IMR-90 (cell line): ENCODE data around the gene P4HA2. TPM values are rescaled to one million over a fixed set of nuclear protein-coding genes. Genes with fewer than 3 reads are reported as not detected.

ENCODE experiments used
- ATAC-seq: fragments of 200-7000 bp; cut with Tn5 transposase; 2 replicates; pipeline ENCODE4 v1.9.1; 2020; ENCODE audit warnings: low read depth, mild to moderate bottlenecking, moderate library complexity
- BruUV-seq: library from RNA; stranded (reverse); fragments of 400-500 nt; replicated peaks from 2 replicates; lab custom pipeline; 2021; lab: Mats Ljungman, UMichigan
- CTCF ChIA-PET: fragments of 300-600 bp; formaldehyde crosslinking; extraction: SDS; loops from one replicate; lab custom pipeline; 2021; ENCODE audit warnings: antibody characterized with exemption; lab: Yijun Ruan, JAX
- POLR2A ChIA-PET: fragments of 300-600 bp; sonication (Branson Sonifier 250); formaldehyde crosslinking; loops from one replicate; lab custom pipeline; 2022; ENCODE audit warnings: antibody characterized with exemption; ENCODE audit not compliant: unreplicated experiment; lab: Charles Lee
- DNase-seq: peaks from one replicate; pipeline ENCODE4 v3.0.0; 2013
- H2AFZ ChIP-seq: replicated peaks from 2 replicates; pipeline ENCODE3; 2013; ENCODE audit warnings: low read length, mild to moderate bottlenecking; ENCODE audit not compliant: poor library complexity
- H2AK5ac ChIP-seq: 2 replicates; pipeline ENCODE4 v1.6.1; 2013; ENCODE audit warnings: low read depth, low read length, inconsistent platforms
- H2AK9ac ChIP-seq: replicated peaks from 2 replicates; pipeline ENCODE3; 2013; ENCODE audit warnings: mild to moderate bottlenecking, low read depth, low read length, moderate library complexity; ENCODE audit not compliant: poor library complexity
- H2BK120ac ChIP-seq: 2 replicates; pipeline ENCODE4 v1.6.1; 2013; ENCODE audit warnings: low read depth, low read length, inconsistent platforms
- H2BK15ac ChIP-seq: 3 replicates; pipeline ENCODE4 v1.6.1; 2013; ENCODE audit warnings: low read depth, low read length, inconsistent platforms
- H2BK20ac ChIP-seq: 2 replicates; pipeline ENCODE4 v1.6.1; 2013; ENCODE audit warnings: low read depth, mild to moderate bottlenecking, inconsistent platforms, low read length, moderate library complexity
- H2BK5ac ChIP-seq: 2 replicates; pipeline ENCODE4 v1.6.1; 2013; ENCODE audit warnings: mild to moderate bottlenecking, low read depth, low read length, inconsistent platforms; ENCODE audit not compliant: poor library complexity, severe bottlenecking
- H3K14ac ChIP-seq: replicated peaks from 2 replicates; pipeline ENCODE4 v1.6.1; 2013; ENCODE audit warnings: low read depth, low read length, inconsistent platforms
- H3K18ac ChIP-seq: 2 replicates; pipeline ENCODE4 v1.6.1; 2013; ENCODE audit warnings: low read depth, low read length, control low read depth
- H3K23ac ChIP-seq: 2 replicates; pipeline ENCODE4 v1.6.1; 2013; ENCODE audit warnings: low read depth, low read length, inconsistent platforms
- H3K27ac ChIP-seq: 2 replicates; pipeline ENCODE4 v1.5.1; 2013; ENCODE audit warnings: mild to moderate bottlenecking, control low read depth, low read length; ENCODE audit not compliant: insufficient read depth
- H3K27me3 ChIP-seq: 2 replicates; pipeline ENCODE4 v1.6.1; 2013; ENCODE audit warnings: low read length; ENCODE audit not compliant: control insufficient read depth, insufficient read depth
- H3K36me3 ChIP-seq: 2 replicates; pipeline ENCODE4 v1.6.1; 2013; ENCODE audit warnings: low read length, mixed read lengths; ENCODE audit not compliant: control insufficient read depth, insufficient read depth
- H3K4ac ChIP-seq: 2 replicates; pipeline ENCODE4 v1.6.1; 2013; ENCODE audit warnings: low read depth, low read length, inconsistent platforms
- H3K4me1 ChIP-seq: 2 replicates; pipeline ENCODE4 v1.6.1; 2013; ENCODE audit warnings: low read length, mixed read lengths; ENCODE audit not compliant: control insufficient read depth, insufficient read depth
- H3K4me2 ChIP-seq: 2 replicates; pipeline ENCODE4 v1.6.1; 2013; ENCODE audit warnings: low read depth, mild to moderate bottlenecking, control low read depth, low read length, moderate library complexity
- H3K4me3 ChIP-seq: 2 replicates; pipeline ENCODE4 v1.5.1; 2013; ENCODE audit warnings: low read depth, mild to moderate bottlenecking, control low read depth, low read length, moderate library complexity; ENCODE audit not compliant: insufficient read depth
- H3K56ac ChIP-seq: 2 replicates; pipeline ENCODE4 v1.6.1; 2013; ENCODE audit warnings: low read length, inconsistent platforms; ENCODE audit not compliant: insufficient read depth; ENCODE audit errors: extremely low read depth
- H3K79me1 ChIP-seq, 2 experiments: 2 replicates each; pipeline ENCODE4 v1.6.1; 2013; ENCODE audit warnings: low read length in 2 of 2, inconsistent platforms in 1 of 2, low read depth in 1 of 2
- H3K9ac ChIP-seq: 2 replicates; pipeline ENCODE4 v1.6.1; 2013; ENCODE audit warnings: low read depth, low read length, control low read depth
- H3K9me1 ChIP-seq: 2 replicates; pipeline ENCODE4 v1.6.1; 2013; ENCODE audit warnings: low read length, inconsistent platforms; ENCODE audit not compliant: insufficient read depth
- H3K9me3 ChIP-seq: 2 replicates; pipeline ENCODE4 v1.6.1; 2013; ENCODE audit warnings: low read length; ENCODE audit not compliant: control insufficient read depth, insufficient read depth
- H4K20me1 ChIP-seq: 2 replicates; pipeline ENCODE4 v1.6.1; 2013; ENCODE audit warnings: low read length, inconsistent platforms; ENCODE audit not compliant: insufficient read depth
- H4K5ac ChIP-seq: 2 replicates; pipeline ENCODE4 v1.6.1; 2013; ENCODE audit warnings: mild to moderate bottlenecking, low read depth, low read length, control low read depth
- H4K8ac ChIP-seq, 2 experiments: 2 replicates each; pipeline ENCODE4 v1.6.1; 2013; ENCODE audit warnings: low read depth in 2 of 2, low read length in 2 of 2, control low read depth in 1 of 2, inconsistent platforms in 1 of 2
- H4K91ac ChIP-seq: 2 replicates; pipeline ENCODE4 v1.6.1; 2013; ENCODE audit warnings: low read depth, low read length, inconsistent platforms; ENCODE audit not compliant: insufficient read depth
- BHLHE40 ChIP-seq: fragments of 150-350 bp; IDR thresholded peaks from 2 replicates; pipeline ENCODE4 v1.6.1; 2016; ENCODE audit warnings: mild to moderate bottlenecking, low read depth, low read length
- CEBPB ChIP-seq: IDR thresholded peaks from 2 replicates; pipeline ENCODE4 v1.6.1; 2012; ENCODE audit warnings: low read depth, low read length, improper control_type of control experiment
- CHD1 ChIP-seq: IDR thresholded peaks from 2 replicates; pipeline ENCODE4 v1.6.1; 2012; ENCODE audit warnings: low read depth, low read length, improper control_type of control experiment
- CTCF ChIP-seq: conservative IDR thresholded peaks from 2 replicates; pipeline ENCODE4 v1.5.1; 2012; ENCODE audit warnings: mild to moderate bottlenecking, low read depth, low read length, improper control_type of control experiment
- ELK1 ChIP-seq: fragments of 150-350 bp; IDR thresholded peaks from 2 replicates; pipeline ENCODE4 v1.6.1; 2016; ENCODE audit warnings: low read depth, mild to moderate bottlenecking, low read length, moderate library complexity, borderline replicate concordance
- FOS ChIP-seq: fragments of 150-350 bp; IDR thresholded peaks from 2 replicates; pipeline ENCODE4 v1.6.1; 2016; ENCODE audit warnings: low read depth, low read length
- MAFK ChIP-seq: IDR thresholded peaks from 2 replicates; pipeline ENCODE4 v1.6.1; 2012; ENCODE audit warnings: low read depth, low read length, improper control_type of control experiment
- MXI1 ChIP-seq: IDR thresholded peaks from 2 replicates; pipeline ENCODE4 v1.6.1; 2012; ENCODE audit warnings: low read depth, mild to moderate bottlenecking, low read length, moderate library complexity, borderline replicate concordance
- NFE2L2 ChIP-seq: fragments of 150-350 bp; IDR thresholded peaks from 2 replicates; pipeline ENCODE4 v1.6.1; 2016; ENCODE audit warnings: low read depth, mild to moderate bottlenecking, low read length
- RAD21 ChIP-seq: IDR thresholded peaks from 2 replicates; pipeline ENCODE4 v1.6.1; 2012; ENCODE audit warnings: low read length, improper control_type of control experiment
- RCOR1 ChIP-seq: IDR thresholded peaks from 2 replicates; pipeline ENCODE4 v1.6.1; 2012; ENCODE audit warnings: mild to moderate bottlenecking, low read length, improper control_type of control experiment; ENCODE audit not compliant: insufficient replicate concordance
- RFX5 ChIP-seq: IDR thresholded peaks from 2 replicates; pipeline ENCODE4 v1.8.0; 2012; ENCODE audit warnings: low read depth, mild to moderate bottlenecking, low read length, moderate library complexity
- WGBS, 2 experiments: methylation state at CpG; one replicate each; pipeline versions ENCODE4 v1.1.5 to v1.1.7; 2013; ENCODE audit warnings: missing lambda C conversion rate in 2 of 2; ENCODE audit not compliant: insufficient read length in 1 of 2; ENCODE audit errors: extremely low coverage in 2 of 2; 5-methylcytosine and 5-hydroxymethylcytosine counted together
- dilution Hi-C: fragments of 300-500 bp; cut with HindIII; formaldehyde crosslinking; loops from one replicate; pipeline ENCODE4 v1.14.3; 2018; ENCODE audit warnings: low sequenced_read_pairs; ENCODE audit not compliant: unreplicated experiment
- in situ Hi-C: fragments of 300-500 bp; cut with MboI; formaldehyde crosslinking; loops from 3 replicates; pipeline ENCODE4 v1.14.3; 2019; ENCODE audit warnings: low sequenced_read_pairs, inconsistent platforms, mixed read lengths
- intact Hi-C: fragments of 100-400 bp; cut with micrococcal nuclease; formaldehyde crosslinking; loops from 2 replicates; pipeline ENCODE4 v1.10.0; 2022
- polyA plus RNA-seq, 3 experiments: library from polyadenylated mRNA; depleted of rRNA; stranded (reverse); fragments of >200 nt; gene quantifications; 2 replicates each; pipeline ENCODE4 v1.2.3, GENCODE V29; 2012; ENCODE audit warnings: low replicate concordance in 1 of 3
- total RNA-seq: library from RNA; depleted of rRNA; stranded (reverse); fragments of >200 nt; gene quantifications from 2 replicates; pipeline ENCODE4 v1.2.3, GENCODE V29; 2012

P4HA2 gene
- total and polyA plus RNA-seq, 2 of the 4 experiments (the other 2 are of a cell fraction) = 186 to 225 TPM

- TF ChIP-seq NFE2L2 = no peak
These were observed 22.1 kb downstream of the P4HA2 start (continued) for GRCh38 chr5:132205385-132206125.

- H2BK15ac ChIP-seq = no peak overlapping the region
- no peak overlapping the region for H3K18ac ChIP-seq
- no peaks in the 10 kb centered on the region for H3K27me3 ChIP-seq
- peaks cover 31% of the 10 kb centered on the region for H3K9me1 ChIP-seq
- no peaks in the 10 kb centered on the region for H3K9me3 ChIP-seq
- H3K4me3 ChIP-seq = no peak overlapping the region
- 97% methylated on average over 3 of the region's 7 CpGs; no CpG with 5 or more reads in 1 of the 2 experiments for WGBS, 2 experiments
- dilution Hi-C loops (no loop called here), in situ Hi-C loops (no loop called here), intact Hi-C loops (no loop called here)
- DNase-seq = no peak
- no peak overlapping the region for H3K14ac ChIP-seq
- no peak overlapping the region for H2BK120ac ChIP-seq
- H2AK9ac ChIP-seq = no peak overlapping the region
- ChIA-PET POLR2A (no interaction called here), CTCF (interaction anchor here (0.8 kb wide), 1 partner anchor 31 kb away, joined by 3 read pairs; no protein-coding TSS in a partner anchor)
- BruUV-seq = no TSS peak
- H4K5ac ChIP-seq = no peak overlapping the region
- no peak overlapping the region for H2AK5ac ChIP-seq
- peaks cover 59% of the 10 kb centered on the region for H3K36me3 ChIP-seq
- no peak for ATAC-seq
- H2AFZ ChIP-seq = no peak overlapping the region
- no peak overlapping the region for H4K8ac ChIP-seq
- H3K23ac ChIP-seq = no peak overlapping the region
- H3K4me1 ChIP-seq = peaks cover 7% of the 10 kb centered on the region
- no peak overlapping the region for H3K4ac ChIP-seq
- no peak overlapping the region; the same call in 1 of the 2 replicates for H3K9ac ChIP-seq
- TF ChIP-seq MXI1 (no peak), CEBPB (no peak), CTCF (no peak), NFE2L2 (no peak), RAD21 (no peak), ELK1 (no peak), BHLHE40 (no peak), RFX5 (no peak), MAFK (no peak), FOS (no peak), CHD1 (no peak), RCOR1 (no peak)
- H4K91ac ChIP-seq = no peak overlapping the region
- peaks cover 18 to 32% of the 10 kb centered on the region in 2 experiments for H3K79me1 ChIP-seq
- peaks cover 11% of the 10 kb centered on the region; the same call in 1 of the 2 replicates for H4K20me1 ChIP-seq
- no peak overlapping the region for H3K27ac ChIP-seq
- no peak overlapping the region for H2BK5ac ChIP-seq
- no peak overlapping the region for H3K56ac ChIP-seq
- H3K4me2 ChIP-seq = no peak overlapping the region
- no peak overlapping the region for H2BK20ac ChIP-seq
These were observed 23.1 kb downstream of the P4HA2 start for GRCh38 chr5:132204371-132205135.
